HG02798 (cell line): ENCODE results near the gene FLCN.
A peak's percentile ranks its signal among the peaks of the same experiment; 100 is the strongest.
"Not testable (repeated sequence)": the region's sequence is repeated elsewhere in the genome, so short reads cannot be mapped to it uniquely, and the experiment has no call there.

Experiments used
- ATAC-seq: cut with Tn5 transposase; IDR thresholded peaks from one replicate; pipeline ENCODE4 v1.9.1; 2021; ENCODE audit warnings: mild to moderate bottlenecking; ENCODE audit not compliant: unreplicated experiment, poor library complexity

Gene FLCN

DNA sequence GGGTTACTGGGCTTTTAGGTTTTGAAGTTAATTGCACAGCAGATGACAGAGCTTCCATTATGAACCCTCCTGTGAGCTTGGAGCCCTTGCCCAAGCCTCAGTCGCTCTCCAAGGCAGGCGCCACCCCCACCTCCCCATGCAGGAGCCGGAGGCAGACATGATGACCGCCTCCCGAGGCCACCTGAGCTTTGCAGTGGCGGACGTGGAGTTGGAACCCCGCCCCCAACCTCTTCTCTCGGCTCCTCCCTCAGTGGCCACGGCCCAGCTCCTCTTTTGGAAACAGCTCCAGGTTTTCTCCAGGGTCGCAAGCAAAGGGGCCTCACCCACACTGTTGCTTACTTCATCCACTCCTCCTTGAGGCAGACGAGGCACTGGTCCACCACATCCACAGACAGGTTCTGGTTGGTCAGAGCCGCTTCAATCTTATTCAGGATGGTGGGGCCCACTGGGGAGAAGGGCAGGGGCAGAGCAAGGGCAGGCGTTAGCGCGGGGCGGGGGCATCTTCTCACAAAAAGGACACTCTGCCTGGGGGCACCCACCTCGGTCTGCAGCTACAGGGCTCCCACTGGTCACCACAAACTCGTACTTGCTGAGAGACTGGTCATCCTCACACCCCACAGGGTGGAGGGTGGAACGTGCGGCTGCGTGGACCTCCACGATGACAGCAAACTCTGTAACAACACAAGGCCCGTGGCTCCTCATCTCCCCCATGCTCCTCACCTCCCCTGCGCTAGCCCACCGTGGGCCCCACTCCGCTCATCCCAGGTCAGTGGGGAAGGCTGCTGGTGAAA is 22.1 kb downstream of the FLCN start:
- no peak for ATAC-seq

DNA sequence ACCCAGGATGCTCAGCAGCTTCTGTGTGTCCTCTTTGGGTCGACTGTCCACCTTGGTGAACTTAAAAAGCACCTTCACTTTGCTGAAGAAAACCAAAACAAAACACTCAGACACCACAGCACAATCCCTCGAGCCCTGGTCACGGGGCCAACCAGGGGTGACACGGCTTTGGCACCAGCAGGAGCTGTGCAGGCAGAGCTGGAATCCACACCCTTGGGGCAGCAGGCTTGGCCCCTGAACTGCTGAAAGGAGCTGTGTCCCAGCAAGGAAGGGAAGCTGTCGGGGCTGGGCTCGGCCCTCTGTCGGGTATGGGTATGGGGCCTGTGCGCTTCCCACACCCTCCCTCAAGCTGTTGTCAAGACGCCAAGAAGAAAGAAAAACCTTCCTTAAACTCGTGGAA is 23.2 kb downstream of the FLCN start:
- ATAC-seq = no peak

DNA sequence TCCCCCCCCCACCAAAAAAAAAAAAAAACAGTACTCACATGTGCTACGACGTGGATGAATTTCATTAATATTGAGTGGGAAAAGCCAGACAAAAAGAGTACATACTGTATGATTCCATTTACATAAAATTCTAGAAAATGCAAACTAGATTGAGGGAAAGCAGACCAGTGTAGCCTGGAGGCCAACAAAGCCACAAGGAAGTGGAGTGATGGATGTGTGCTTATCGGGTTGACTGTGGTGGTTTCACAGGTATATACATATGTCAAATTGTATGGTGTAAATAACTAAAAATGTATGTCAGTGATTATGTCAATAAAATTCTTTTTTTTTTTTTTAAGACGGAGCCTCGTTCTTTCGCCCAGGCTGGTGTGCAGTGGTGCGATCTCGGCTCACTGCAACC is 29.0 kb downstream of the FLCN start:
- ATAC-seq = no peak

DNA sequence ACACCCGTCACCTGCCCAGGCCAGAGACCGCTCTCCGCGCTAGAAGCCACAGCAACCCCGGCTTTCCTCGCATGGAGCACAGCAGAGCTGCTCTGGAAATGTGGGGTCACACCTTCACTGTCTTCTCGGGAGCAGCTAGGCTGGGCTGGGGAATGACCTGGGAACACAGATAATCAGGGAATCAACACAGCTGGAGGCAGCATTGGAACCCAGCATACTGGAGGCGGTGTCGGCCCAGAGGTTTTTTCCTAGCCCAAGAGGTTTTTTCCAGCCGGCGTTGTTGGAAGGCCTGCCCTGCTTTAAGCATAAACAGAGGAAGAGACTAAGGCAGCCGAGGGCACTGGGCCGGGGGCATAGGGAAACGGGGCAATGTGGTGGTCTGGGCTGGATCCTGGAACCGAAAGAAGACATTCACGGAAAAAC is 30.0 kb downstream of the FLCN start:
- no peak for ATAC-seq

DNA sequence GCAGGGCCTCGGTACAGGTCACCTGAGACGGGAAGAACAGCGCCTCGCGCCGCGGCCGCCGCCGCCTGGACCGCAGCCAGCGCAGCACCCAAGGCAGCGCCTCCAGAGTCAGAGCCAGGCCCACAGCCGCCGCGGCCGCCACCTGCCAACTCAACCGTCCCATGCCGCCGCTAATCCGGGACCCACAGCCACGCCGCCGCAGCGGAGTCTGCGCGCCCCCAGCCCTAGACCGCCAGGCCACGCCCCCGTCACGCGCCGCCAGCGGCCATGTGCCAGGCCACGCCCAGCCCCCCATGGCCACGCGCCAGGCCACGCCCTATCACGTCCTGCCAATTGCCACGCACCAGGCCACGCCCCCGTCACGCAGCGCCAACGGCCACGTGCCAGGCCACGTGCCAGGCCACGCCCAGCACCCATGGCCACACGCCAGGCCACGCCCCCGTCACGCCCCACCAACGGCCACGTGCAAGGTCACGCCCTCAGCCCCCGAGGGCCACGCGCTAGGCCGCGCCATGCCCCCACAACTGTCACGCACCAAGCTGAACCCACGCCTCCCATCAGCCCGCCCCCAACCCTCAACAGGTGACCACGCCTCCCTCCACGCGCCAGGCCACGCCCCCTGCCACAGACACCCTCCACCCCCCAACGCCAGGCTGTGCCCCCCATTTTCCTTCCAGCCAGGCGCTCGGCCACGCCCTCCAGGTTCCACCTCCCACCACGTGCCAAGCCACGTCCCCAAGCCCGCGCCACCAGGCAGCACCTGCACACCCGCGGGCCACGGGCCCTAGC is 30.6 kb downstream of the FLCN start, which contains the start of gene PLD6:
PLD6 (minus strand) TSS at position 210 of the 789 bp plus-strand sequence; CDS start at position 163, 47 bp downstream.
- ATAC-seq = peak; percentile 72

DNA sequence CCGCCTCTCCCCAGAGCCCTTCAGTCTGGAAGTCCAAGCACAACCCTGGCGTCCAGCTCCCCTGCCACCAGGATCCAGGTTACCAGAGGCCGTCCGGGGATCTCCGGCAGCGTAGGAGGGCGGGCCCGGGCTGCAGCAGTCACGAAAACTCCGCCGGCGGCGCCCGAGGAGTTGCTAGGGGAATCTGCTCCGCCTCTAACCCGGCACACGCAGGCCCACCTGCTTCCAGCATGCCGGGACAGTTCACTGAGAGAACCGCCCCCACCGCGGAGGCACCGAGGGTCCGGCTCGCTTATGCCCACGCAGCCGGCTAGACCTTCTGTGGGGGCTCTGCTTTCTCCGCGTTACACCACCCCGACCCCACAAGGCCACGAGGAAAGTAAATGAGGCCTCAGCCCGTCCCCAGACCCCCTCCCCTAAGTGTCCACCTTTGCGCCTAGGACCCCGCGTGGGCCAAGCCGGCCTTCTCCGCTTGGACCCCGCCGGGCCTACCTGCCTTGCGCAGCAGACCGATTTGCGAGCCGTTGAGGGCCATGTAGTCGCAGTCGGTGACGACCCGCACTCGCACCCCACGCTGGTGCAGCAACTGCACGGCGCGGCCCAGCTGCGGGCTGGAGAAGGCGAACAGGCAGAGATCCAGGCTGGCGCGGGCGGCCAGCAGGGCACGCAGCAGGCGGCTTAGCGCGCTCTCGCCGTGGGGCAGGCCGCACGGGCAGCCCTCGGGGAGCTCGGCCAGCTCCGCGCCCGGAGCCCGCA is 31.4 kb downstream of the FLCN start:
- peak; percentile 43 for ATAC-seq

DNA sequence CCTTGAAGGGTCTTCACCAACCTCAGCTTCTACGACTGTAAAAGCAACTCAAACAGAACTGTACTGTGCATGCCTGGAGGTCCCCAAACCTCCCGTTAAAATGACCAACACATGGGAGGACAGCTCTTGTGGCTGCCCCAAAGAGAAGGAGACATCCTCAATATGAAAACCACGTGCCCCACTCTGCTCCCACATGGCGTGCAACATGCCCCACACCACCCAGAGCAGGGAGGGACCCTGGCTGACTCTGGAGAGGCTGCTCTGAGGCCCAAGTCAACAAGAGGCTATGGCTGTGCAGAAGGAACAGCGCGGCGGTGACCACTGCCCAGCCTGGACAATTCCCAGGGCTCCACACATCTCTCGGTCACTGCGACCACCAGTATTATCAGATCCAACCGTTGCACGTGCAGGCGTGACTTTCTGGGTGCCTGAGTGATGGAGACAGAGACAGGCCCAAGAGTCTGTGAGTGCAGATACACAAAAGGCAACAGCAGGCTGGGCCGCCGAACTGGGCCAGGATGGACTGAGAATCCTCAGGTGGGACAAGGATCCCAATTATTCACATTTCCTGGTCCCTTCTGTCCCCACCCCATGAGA is 32.2 kb downstream of the FLCN start:
- ATAC-seq = no peak

DNA sequence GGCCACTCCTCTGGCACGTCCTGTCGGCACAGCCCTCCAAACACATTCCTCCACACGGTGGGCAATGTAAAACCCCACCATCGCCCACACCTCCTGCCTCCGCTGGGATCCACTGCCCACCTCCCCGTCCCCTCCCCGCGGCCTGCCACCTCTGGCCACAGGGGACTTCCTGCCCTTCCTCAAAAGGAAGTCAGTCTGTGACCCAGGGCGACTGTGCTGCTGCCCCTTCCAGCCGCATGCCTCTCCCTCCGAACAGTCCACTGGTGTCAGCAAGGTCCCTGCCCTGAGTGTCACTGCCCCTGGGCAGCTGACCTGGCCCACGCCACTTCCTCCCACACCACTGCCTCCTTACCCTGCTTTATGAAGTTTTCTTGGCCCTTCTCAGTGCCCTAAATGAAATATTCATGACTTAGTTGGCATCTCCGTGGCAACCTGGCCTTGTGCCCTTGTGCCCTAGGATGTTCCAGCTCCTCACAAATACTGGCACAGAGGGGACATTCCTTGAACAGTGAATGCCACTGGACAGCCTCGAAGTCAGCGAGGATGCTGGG is 32.9 kb downstream of the FLCN start:
- ATAC-seq = no peak

DNA sequence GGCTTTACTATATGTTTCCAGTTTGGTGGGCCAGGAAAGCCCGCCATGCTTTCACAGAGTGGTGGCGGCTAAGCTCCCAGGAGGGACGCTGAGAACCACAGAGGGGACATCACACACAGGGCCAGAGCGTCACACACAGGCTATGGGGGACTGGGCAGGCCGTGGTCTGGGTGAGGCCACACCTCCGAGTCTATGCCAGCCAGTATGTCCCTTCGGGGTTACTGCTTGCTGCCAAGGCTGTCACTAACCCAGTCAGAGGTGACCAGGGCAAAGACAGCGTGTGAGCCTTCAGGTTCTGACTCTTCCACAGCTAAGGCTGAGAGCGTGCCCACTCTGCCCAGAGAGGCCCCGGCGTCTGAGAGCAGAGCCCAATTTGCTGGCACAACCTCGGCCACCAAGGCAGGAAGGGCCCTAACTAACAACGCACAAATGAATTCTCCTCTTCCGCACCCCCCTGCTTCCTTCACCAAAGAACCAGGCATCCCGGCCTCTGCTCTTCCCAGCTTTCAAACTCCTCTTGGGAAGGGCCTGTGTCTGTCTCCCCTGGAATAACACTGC is 33.7 kb downstream of the FLCN start:
- ATAC-seq = no peak

DNA sequence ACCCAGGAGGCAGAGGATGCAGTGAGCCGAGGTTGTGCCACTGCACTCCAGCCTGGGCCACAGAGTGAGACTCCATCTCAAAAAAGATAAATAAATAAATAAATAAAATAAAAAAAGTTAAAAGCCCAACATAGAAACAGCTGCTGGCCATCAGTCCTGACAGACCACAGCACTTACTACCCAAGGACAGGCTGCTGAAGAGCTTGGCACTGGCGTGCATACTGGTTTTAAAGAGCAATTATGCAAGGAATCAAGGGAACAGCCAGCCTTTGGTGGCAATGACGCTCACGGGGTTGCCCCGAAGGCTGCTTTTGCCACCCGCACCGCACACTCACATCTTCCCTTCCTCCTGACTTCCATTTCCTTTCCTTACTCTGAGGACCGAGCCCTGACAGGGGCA is 35.1 kb downstream of the FLCN start:
- no peak for ATAC-seq

DNA sequence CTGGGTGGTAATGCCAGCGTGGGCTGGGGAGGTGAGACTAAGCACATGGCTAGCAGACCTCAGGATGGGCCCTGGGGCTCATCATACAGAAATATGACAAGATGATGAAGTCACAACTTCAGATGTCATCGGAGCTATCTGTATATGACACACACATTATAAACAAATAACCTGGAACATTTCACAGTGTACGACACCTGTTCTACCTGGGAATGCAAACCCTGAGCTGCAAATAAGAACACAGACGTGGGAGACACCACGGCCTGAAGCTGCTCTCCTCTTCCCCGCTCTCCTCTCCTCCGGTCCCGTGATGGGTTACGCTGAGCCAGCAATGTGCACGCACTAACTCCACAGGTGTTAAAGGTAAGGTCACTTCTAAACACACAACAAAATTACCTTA is 35.7 kb downstream of the FLCN start:
- no peak for ATAC-seq

DNA sequence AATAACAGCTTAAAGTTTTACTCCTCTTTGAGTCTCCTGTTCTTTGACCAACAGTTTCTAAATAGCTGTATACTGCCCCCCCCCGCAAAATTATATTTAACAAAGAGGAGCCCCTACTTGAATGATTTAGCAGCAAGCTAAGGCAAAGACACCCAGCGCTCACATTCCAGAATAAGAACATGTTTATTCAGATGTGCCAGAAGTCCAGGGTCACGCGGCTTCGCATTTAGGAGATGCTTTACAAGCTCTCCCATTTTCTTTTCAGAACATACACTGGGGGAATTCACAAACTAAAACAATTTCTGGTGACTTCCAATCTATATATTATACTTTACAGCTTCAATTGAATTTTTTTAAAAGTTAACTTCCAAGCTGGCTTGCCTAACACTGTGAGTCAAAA is 36.1 kb downstream of the FLCN start:
- ATAC-seq = no peak

DNA sequence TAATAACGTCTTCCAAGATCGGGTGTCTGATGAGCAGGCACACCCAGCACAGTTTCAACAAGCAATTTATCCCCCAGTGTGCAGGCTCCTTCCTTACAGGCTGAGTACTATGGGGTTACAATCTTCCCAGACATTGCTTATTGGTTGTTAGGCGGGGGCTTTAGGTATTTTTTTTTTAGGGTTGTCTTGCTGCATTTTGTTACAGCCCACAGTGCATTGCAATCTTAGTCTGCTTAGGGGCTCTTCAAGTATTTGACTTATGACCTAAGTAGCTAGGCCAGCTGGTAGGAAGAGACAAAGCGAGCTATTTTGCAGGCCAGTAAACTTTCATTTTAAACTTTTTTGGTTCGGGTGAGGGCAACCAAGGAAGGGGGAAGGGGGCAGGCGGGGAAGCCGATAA is 36.7 kb downstream of the FLCN start:
- no peak for ATAC-seq

DNA sequence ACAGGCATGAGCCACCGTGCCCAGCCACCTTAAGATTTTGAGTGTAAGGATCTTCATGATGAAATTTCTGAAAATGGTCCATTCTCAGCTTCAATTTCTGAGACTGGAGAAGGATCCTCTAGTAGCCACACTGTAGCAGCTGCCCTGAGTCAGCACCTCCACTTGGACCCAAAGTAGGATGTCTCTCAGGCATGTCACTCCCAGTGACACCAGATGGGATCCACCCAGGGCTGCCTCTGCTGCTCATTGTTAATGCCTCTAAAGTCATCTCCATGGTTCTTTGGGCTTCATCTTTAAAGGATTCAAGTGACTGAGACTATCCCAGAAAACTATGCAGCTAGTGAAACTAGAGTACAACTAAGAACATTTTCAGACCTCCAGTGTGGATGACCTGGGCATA is 38.7 kb downstream of the FLCN start:
- ATAC-seq = no peak

DNA sequence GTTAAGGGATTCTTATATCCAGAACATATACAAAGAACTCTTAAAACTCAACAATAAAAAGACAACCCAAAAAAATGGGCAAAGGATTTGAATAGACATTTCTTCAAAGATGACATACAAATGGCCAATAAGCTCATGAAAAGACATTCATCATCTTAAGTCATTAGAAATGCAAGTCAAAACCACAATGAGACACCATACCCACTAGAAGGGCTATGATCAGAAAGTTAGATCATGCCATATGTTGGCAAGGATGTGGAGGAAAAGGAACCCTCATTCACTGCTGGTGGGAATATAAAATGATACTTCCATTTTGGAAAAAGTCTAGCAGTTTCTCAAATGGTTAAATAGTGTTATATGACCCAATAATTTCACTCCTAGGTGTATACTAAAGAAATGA is 40.2 kb downstream of the FLCN start:
- no peak for ATAC-seq

DNA sequence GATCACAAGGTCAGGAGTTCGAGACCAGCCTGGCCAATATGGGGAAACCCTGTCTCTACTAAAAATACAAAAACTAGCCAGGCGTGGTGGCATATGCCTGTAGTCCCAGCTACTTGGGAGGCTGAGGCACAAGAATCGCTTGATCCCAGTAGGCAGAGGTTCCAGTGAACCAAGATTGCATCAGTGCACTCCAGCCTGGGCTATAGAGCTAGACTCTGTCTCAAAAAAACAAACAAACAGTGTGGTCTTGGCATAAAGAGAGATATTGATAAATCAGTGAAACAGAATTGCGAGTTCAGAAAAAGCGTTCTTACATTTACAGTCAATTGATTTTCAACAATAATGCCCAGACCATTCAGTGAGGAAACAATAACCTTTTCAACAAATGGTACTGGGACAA is 41.5 kb downstream of the FLCN start:
- ATAC-seq = not testable (repeated sequence)

DNA sequence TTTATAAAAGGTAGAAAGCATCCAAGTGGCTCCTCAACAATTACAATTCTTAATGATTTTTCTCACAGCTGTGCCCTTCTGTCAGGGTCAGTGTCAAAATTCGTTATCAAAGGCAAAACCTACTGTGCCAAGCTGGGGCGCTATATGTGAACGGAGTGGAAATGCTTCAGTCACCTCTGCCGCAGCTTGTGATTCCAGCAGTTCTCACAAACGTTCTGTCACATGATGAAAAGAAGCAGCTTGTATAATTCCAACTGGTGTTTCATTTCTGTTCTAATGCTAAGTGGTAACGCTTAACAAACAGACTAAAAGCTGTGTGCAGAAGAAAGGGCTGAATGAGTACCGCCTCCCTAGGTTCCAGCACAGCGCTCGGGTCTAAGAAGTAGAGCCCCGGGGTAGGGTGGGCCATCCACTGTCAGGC is 45.0 kb downstream of the FLCN start:
- ATAC-seq = no peak

DNA sequence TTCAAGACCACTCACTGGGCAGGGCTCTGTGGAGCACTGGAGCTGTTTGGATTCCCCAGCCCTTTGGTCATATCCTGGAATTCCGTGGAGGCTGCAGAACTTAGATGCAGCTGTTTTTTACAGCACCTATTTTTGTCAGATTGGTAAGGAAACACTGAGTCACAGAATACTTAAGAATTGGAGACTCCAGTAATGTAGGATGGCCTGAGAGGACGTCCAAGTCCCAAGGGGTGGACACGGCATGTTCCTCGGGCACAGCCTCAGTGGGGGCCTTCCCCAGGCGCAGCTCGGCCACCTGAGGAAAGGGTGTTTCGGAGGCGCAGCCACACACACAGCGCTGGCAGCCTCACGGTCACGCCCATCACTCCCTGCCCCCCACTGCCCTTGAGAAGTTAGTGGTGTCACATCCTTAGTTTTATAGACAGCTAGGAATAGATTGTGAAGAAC is 45.6 kb downstream of the FLCN start:
- no peak for ATAC-seq

DNA sequence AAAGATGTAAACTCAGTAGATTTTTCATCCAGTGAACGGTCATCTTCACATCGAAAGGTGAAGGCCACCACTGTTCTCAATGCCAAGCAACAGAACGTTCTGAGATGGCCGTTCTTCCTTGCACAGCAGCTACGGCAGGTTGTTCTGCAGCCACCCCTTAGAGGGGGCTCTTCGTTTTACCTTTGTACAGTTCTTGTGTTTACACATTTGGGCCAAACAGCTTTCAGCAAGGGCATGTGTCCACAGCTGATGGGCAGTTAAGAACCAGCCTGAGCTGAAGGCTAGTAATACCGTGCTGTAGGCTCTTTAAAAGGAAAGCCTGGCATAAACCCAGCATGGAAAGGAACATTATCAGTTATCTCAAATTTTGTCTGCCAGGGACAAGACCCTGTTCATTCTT is 46.8 kb downstream of the FLCN start:
- ATAC-seq = no peak

DNA sequence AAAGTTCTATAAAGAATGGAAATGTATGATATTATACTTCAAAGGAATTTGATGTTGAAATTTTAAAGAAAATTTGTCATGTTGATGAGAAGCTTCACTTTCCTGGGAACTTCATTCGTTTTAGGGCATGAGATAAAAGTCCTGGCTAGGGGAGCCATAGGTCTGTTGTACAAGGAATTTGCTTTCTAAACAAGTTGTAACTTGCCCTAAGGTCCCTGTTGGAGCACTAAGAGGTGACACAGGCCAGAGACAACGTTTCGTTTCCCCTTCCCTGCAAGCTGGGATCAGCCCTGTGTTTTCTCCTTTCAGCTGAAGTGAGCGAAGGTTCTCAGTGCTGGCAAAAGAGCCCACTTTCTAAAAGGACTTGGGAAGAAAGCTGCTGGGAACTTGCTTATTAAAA is 47.4 kb downstream of the FLCN start:
- ATAC-seq = no peak
